Cerebellar cortex (tissue), 1 donor: ENCODE measurements around the gene PODN.

ENCODE experiments used
- DNase-seq: peaks from one replicate; pipeline ENCODE4 v3.0.0-alpha.2; 2015; ENCODE audit warnings: low spot score

The PODN gene

GRCh38 chr1:53114581-53115400, 52.8 kb downstream of the PODN start:
- no peak for DNase-seq

GRCh38 chr1:53115403-53116306, 53.6 kb downstream of the PODN start:
- DNase-seq = no peak

GRCh38 chr1:53116307-53116810, 54.3 kb downstream of the PODN start:
- DNase-seq = no peak

- DNase-seq = no peak
Observed at GRCh38 chr1:53116933-53117600, 55.1 kb downstream of the PODN start.

- no peak for DNase-seq
Observed at GRCh38 chr1:53117836-53118235, 55.8 kb downstream of the PODN start.

- no peak for DNase-seq
Observed at GRCh38 chr1:53120659-53121058, 58.6 kb downstream of the PODN start.

- DNase-seq = no peak
Observed at GRCh38 chr1:53121319-53122172, 59.5 kb downstream of the PODN start.

GRCh38 chr1:53122201-53122885, 60.3 kb downstream of the PODN start:
- no peak for DNase-seq

GRCh38 chr1:53122961-53123413, 61.0 kb downstream of the PODN start:
- DNase-seq = no peak

GRCh38 chr1:53123453-53124140, 61.6 kb downstream of the PODN start:
- no peak for DNase-seq

GRCh38 chr1:53125122-53125521, 63.1 kb downstream of the PODN start:
- DNase-seq = no peak

- DNase-seq = no peak
Observed at GRCh38 chr1:53125623-53126360, 63.8 kb downstream of the PODN start.

- DNase-seq = no peak
Observed at GRCh38 chr1:53126495-53126894, 64.5 kb downstream of the PODN start.

- DNase-seq = no peak
Observed at GRCh38 chr1:53127546-53127945, 65.5 kb downstream of the PODN start.

GRCh38 chr1:53128401-53128800, 66.4 kb downstream of the PODN start:
- DNase-seq = no peak

- DNase-seq = no peak
Observed at GRCh38 chr1:53129891-53130597, 68.0 kb downstream of the PODN start.

GRCh38 chr1:53130598-53130877, 68.5 kb downstream of the PODN start:
- DNase-seq = no peak

- no peak for DNase-seq
Observed at GRCh38 chr1:53130878-53131589, 69.0 kb downstream of the PODN start.
